K562 (cell line): ENCODE measurements around the gene PDCD11. TPM values are rescaled to one million over a fixed set of nuclear protein-coding genes. Genes with fewer than 3 reads are reported as not detected.

Source experiments
- ARID2 ChIP-seq: fragments of 450-650 bp; IDR thresholded peaks from 2 replicates; pipeline ENCODE4 v1.6.1; 2017; ENCODE audit warnings: antibody characterized with exemption, mild to moderate bottlenecking
- CBFB ChIP-seq: sonication (generic); formaldehyde crosslinking; IDR thresholded peaks from 2 replicates; pipeline ENCODE4 v1.4.0; 2020; ENCODE audit warnings: mild to moderate bottlenecking, missing genetic modification reagents
- ETV6 ChIP-seq, 3 experiments: fragments of 150-350 bp in 1 of 3; sonication (generic) in 1 of 3; formaldehyde crosslinking in 1 of 3; IDR thresholded peaks; 2 replicates each; pipeline versions ENCODE4 v1.6.1 to v1.8.0; 2014 to 2022; ENCODE audit warnings: borderline replicate concordance in 2 of 3, low read depth in 2 of 3, antibody characterized with exemption in 1 of 3, low read length in 1 of 3, mild to moderate bottlenecking in 1 of 3, missing genetic modification reagents in 1 of 3
- FOXK2 ChIP-seq, 2 experiments: fragments of 450-650 bp; IDR thresholded peaks in 1 of 2; conservative IDR thresholded peaks in 1 of 2; 2 replicates each; pipeline ENCODE4 v1.6.1; 2016; ENCODE audit warnings: low read depth in 2 of 2, mild to moderate bottlenecking in 1 of 2
- KDM5B ChIP-seq: fragments of 200-600 bp; sonication (generic); IDR thresholded peaks from 2 replicates; pipeline ENCODE4 v1.6.1; 2012; ENCODE audit warnings: low read depth, mild to moderate bottlenecking, moderate library complexity, low read length, control low read depth, inconsistent platforms; ENCODE audit not compliant: insufficient replicate concordance
- MBD2 ChIP-seq: sonication (generic); IDR thresholded peaks from 2 replicates; pipeline ENCODE4 v1.6.1; 2016; ENCODE audit warnings: low read depth, borderline replicate concordance
- NFIX ChIP-seq: fragments of 250-450 bp; sonication (Bioruptor Pico); IDR thresholded peaks from 2 replicates; pipeline ENCODE4 v1.4.0; 2020; ENCODE audit warnings: low read depth, mild to moderate bottlenecking, moderate library complexity
- PHF20 ChIP-seq: fragments of 450-650 bp; IDR thresholded peaks from 2 replicates; pipeline ENCODE4 v1.6.1; 2018; ENCODE audit not compliant: partially characterized antibody
- RAD21 ChIP-seq, 2 experiments: fragments of 250-450 bp in 1 of 2; fragments of 450-650 bp in 1 of 2; sonication (Bioruptor Pico) in 1 of 2; formaldehyde crosslinking in 1 of 2; IDR thresholded peaks in 1 of 2; conservative IDR thresholded peaks in 1 of 2; 2 replicates each; pipeline versions ENCODE4 v1.4.0 to v1.8.0; 2020 to 2022; ENCODE audit warnings: mild to moderate bottlenecking in 2 of 2, moderate library complexity in 1 of 2
- SPI1 ChIP-seq: IDR thresholded peaks from 2 replicates; pipeline ENCODE4 v1.6.1; 2011; ENCODE audit warnings: low read depth, low read length, control low read depth, borderline replicate concordance
- TEAD4 ChIP-seq, 2 experiments: sonication (generic) in 1 of 2; formaldehyde crosslinking in 1 of 2; IDR thresholded peaks; 2 replicates each; pipeline versions ENCODE4 v1.6.1 to v1.8.0; 2012 to 2022; ENCODE audit warnings: borderline replicate concordance in 1 of 2, inconsistent platforms in 1 of 2, low read length in 1 of 2, mild to moderate bottlenecking in 1 of 2, missing genetic modification reagents in 1 of 2
- ZNF644 ChIP-seq: fragments of 200-800 bp; sonication (Bioruptor generic); IDR thresholded peaks from 2 replicates; pipeline ENCODE4 v1.6.1; 2016; ENCODE audit warnings: low read depth, missing genetic modification characterization, missing compliant biosample characterization
- polyA plus RNA-seq, 8 experiments: library from polyadenylated mRNA; depleted of rRNA in 4 of 8; stranded (reverse) in 5 of 8; unstranded in 3 of 8; fragments of >200 nt; fragmentation: Nextera tagmentation in 2 of 8; fragmentation: Illumina TruSeq in 1 of 8; extraction: Ambion mirVana in 2 of 8; extraction: Trizol in 1 of 8; gene quantifications; 2 replicates each; pipeline versions ENCODE4 v1.2.1 to v1.2.3, GENCODE V29; 2011 to 2014; ENCODE audit warnings: inconsistent platforms in 1 of 8, missing spikeins in 1 of 8
- total RNA-seq, 7 experiments: library from RNA; depleted of rRNA in 6 of 7; stranded (reverse); fragments of >200 nt in 6 of 7; fragmentation: Illumina TruSeq in 2 of 7; extraction: Trizol in 2 of 7; gene quantifications; 2 replicates each; pipeline versions ENCODE4 v1.2.1 to v1.2.3, GENCODE V29; 2011 to 2021; ENCODE audit warnings: low replicate concordance in 1 of 7
- TF ChIP-seq, protein P1 (sequence below): IDR thresholded peaks from 2 replicates; pipeline ENCODE4 v1.6.1; 2011; ENCODE audit warnings: borderline replicate concordance, low read depth, mild to moderate bottlenecking, moderate library complexity, low read length; ENCODE audit not compliant: insufficient read depth, poor library complexity, severe bottlenecking
- TF ChIP-seq, protein P2 (sequence below): fragments of 250-450 bp; sonication (Bioruptor Pico); IDR thresholded peaks from 2 replicates; pipeline ENCODE4 v1.8.0; 2021; ENCODE audit warnings: borderline replicate concordance, mild to moderate bottlenecking, moderate library complexity; ENCODE audit not compliant: poor library complexity, severe bottlenecking

Gene PDCD11
- total and polyA plus RNA-seq, 9 of the 15 experiments (the other 6 are each of a cell fraction or from before 2014, with no cell fraction given) = 14.8 to 73.8 (median 50.0) TPM

DNA sequence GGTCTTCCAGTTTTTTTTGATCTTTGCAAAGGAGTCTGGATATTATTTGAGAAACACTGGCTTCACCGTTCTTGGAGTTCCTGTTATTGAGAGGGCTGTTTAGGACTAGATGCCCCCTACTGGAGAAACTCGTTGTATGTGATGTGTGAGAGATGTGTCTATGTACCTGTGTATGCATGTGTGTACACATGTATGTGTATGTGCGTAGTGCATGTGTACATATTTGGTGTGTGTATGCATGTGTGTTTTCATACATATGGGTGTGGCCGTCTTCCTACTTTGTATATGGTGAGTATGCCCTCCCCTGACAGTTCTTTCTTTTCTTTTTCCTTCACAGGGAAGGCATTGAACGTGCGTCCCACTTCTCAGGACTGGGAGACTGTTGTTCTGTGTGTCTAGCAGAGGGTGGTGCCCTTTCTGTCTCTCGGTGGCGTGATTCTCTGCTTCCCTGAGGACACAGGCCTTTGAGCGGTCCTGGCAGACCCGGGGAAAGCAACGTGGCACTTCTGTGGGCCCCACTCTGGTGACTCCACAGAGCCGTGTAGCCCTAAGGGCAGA, 85.6 kb downstream of the PDCD11 start (continued):
- TF ChIP-seq, protein P1, sequence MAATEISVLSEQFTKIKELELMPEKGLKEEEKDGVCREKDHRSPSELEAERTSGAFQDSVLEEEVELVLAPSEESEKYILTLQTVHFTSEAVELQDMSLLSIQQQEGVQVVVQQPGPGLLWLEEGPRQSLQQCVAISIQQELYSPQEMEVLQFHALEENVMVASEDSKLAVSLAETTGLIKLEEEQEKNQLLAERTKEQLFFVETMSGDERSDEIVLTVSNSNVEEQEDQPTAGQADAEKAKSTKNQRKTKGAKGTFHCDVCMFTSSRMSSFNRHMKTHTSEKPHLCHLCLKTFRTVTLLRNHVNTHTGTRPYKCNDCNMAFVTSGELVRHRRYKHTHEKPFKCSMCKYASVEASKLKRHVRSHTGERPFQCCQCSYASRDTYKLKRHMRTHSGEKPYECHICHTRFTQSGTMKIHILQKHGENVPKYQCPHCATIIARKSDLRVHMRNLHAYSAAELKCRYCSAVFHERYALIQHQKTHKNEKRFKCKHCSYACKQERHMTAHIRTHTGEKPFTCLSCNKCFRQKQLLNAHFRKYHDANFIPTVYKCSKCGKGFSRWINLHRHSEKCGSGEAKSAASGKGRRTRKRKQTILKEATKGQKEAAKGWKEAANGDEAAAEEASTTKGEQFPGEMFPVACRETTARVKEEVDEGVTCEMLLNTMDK = peak; percentile 56
- TF ChIP-seq MBD2 (no peak), ARID2 (peak; percentile 82; the same call in 1 of the 2 replicates), FOXK2 (conservative IDR thresholded peaks at IDR 0.05 in 1 of 2, IDR thresholded peaks at IDR 0.05 in 1 of 2; ENCODE audit: low read depth in 2 of 2) (peak; percentile 34 to 60; a peak in 1 of 4 replicates), SPI1 (peak; percentile 53; the same call in 1 of the 2 replicates), ZNF644 (no peak), TEAD4 (IDR thresholded peaks at IDR 0.05; ENCODE audit: low read length) (no peak), TEAD4 (CRISPR knock-in tag; IDR thresholded peaks at IDR 0.05; ENCODE audit: borderline replicate concordance) (no peak), NFIX (CRISPR knock-in tag) (no peak), ETV6 (IDR thresholded peaks at IDR 0.05; ENCODE audit: borderline replicate concordance in 1 of 2, low read depth in 2 of 2, low read length in 1 of 2) (no peak), ETV6 (CRISPR knock-in tag; IDR thresholded peaks at IDR 0.05; ENCODE audit: borderline replicate concordance) (no peak), KDM5B (no peak), RAD21 (CRISPR knock-in tag; conservative IDR thresholded peaks at IDR 0.05 in 1 of 2, IDR thresholded peaks at IDR 0.05 in 1 of 2) (peak; percentile 41 to 62; a peak in 3 of 4 replicates), CBFB (no peak), PHF20 (peak; percentile 65)
- TF ChIP-seq, protein P2, sequence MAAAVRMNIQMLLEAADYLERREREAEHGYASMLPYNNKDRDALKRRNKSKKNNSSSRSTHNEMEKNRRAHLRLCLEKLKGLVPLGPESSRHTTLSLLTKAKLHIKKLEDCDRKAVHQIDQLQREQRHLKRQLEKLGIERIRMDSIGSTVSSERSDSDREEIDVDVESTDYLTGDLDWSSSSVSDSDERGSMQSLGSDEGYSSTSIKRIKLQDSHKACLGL (CRISPR knock-in tag) = no peak
